GM21423 (cell line): Measurements from ENCODE around the gene PDE3B.
"Not testable (repeated sequence)": the region's sequence is repeated elsewhere in the genome, so short reads cannot be mapped to it uniquely, and the experiment has no call there.

Experiments
- ATAC-seq: cut with Tn5 transposase; IDR thresholded peaks from one replicate; pipeline ENCODE4 v1.9.1; 2021; ENCODE audit warnings: mild to moderate bottlenecking, moderate library complexity; ENCODE audit not compliant: unreplicated experiment

Gene PDE3B

DNA sequence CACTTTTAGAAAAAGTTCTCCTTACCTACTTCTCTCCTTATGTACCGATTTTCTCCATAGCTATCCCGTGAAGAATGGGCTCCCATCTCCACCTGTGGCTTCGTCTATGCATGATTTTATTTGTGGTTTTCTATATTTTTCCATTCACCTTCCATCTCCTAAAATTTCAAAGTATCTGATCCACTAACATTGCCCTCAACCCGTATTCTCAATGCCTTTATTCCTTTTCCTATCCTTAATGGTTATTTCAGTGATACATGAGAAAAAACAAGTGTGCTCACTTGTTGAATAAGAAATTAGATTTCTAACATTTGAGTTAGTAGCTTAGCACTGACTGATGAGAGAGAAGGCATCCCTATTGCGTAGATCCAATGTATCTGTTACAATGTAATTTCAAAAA, 231.6 kb downstream of the PDE3B start:
- no peak for ATAC-seq

DNA sequence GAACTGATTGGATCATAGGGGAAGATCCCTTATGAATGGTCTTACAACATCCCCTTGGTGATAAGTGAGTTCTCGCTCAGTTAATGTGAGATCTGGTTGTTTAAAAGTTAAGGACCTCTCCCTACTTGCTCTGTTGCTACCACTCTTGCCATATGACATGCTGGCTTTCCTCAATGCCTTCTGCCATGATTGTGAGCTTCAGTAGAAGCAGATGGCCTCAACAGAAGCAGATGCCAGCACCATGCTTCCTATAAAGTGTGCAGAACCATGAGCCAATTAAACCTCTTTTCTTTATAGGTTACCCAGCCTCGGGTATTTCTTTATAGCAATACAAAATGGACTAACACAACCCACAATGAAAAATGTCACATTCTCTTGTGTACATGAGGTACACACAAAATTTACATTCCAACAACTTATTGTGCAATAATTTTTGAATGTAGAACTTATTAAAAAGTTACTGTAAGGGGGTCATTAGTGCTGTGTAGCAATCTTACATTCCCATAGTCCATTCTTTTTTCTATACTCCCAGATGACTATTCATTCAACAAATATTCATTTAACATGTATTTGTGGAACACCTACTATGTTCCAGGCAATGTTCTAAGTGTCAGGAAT, 238.1 kb downstream of the PDE3B start:
- no peak for ATAC-seq

DNA sequence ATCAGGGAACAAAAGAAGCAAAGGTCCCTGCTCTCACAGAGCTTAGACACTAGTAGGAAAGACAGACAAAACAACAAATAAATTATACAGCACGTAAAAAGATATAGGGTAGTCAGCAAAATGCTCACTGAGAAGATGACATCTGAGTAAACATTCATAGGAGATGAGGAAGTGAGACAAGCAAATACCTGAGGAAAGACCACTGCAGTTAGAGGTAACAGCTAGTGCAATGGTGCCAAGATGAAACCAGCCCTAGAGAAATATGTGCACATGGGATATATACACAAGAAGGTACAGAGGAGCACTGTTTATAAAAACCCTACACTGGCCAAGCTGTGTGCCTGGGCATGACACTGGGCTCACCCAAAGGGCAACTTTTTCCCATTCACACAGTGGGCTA, 238.6 kb downstream of the PDE3B start:
- ATAC-seq: no peak

DNA sequence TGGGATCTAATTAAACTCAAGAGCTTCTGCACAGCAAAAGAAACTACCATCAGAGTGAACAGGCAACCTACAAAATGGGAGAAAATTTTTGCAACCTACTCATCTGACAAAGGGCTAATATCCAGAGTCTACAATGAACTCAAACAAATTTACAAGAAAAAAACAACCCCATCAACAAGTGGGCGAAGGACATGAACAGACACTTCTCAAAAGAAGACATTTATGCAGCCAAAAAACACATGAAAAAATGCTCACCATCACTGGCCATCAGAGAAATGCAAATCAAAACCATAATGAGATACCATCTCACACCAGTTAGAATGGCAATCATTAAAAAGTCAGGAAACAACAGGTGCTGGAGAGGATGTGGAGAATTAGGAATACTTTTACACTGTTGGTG, 240.1 kb downstream of the PDE3B start:
- ATAC-seq: not testable (repeated sequence)

DNA sequence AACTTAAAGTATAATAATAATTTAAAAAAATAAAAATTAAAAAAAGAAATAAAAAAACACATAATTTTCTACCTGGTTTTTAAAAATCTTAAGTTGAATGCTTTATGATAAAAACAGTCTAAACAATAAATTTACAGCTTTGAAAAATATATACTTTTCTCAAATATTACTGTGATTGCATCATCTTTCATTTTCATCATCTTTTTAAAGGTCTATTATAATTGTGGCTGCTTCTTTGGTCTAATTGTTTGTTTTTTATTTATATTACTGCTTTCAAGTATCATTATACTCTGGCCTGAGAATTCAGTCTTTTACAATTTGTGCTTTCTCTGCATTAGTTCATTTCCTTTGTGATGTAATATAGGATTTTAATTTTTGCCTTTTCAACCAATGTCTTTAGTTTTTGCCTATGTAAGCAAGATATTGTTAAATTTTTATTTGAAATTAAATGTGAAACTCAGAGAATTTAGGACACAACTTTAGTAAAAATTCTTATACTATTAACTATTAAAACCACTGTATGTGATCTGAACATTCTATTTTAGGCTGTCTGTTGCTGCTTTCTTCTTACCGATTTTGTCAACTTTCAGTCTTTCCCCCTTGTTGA, 241.2 kb downstream of the PDE3B start:
- no peak for ATAC-seq

DNA sequence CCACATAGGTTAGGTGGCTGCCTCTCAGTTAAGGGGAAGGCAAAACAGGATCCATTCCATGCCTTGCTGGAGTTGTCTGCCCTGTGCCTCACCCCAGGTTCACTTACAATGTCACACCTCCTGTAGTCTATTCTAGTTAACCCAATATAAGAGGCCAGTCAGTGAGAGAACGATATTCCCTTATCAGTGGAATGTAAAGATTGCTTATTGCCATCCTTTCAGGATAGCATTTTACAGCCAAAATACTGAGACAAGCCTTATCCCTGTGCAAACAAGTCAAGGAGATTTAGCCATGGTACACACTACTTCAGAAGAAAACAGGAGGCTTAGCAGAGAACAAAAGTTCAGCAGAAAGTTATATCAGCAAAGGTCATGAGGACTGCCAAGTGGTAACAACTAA, 242.9 kb downstream of the PDE3B start:
- no peak for ATAC-seq

DNA sequence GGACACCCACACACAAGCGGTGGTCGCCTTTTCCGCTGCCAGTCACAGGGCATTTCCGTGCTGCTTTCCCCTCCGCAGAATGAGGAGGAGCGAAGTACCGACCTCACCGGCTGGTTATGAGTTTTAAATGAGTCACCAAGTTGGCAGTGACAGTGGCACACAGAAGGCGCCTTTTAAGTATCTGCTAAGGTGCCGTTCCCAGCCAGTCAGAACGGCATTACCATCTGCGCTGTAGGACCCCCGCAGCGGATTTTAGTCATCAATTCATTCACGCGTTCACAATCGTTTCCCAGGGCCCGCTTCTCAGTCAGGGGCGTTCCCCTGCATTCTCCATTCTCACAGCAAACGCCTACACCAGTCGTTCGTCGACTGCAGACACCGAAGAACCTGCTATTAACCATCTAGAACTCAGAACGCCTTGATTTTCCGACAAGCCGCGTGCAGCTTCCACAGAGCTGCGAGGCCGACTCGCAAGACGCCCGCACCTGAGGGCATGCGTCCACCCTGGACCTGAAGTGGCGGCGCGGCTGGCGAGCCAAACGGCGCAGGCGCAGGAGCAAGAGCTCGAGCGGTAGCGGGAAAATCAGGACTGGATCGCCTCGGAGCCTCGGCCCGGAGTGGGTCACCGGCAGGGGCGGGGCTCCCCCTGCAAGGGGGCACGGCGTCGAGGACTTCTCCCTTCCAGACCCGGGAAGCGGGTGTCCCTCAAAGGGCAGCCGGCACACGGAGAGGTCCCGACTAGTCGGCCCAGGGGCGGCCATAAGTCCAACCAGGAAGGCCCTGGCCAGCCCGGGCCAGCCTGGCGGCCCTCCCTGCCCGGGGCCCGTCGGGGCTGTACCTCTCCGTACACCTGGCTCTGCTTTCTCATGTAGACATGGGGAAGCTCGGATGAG, 247.8 kb downstream of the PDE3B start:
- ATAC-seq: peak; percentile 41

DNA sequence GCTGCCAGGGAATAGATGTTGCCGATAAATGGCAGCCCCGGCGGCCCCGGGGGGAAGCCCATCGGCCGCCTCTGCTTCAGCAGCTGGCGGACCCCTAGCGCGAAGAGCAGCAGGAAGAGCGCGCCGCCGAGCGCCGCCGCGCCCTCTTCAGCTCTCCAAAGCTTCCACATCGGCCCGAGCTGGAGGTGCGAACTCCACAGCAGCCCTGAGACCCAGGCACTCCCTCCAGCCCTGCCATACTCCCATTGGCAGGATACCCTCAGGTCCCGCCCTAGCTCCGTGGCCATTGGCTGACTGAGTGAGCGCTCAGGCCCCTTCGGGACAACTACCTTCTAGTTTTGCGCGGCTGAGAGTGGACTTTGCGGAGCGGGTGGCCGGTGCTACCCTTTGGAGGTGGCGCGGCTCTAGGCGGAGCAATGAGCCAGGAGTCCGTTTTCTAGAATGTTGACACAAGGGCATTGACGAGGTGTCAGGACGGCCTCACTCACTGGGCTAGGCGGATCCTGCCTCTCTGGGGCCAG, 248.5 kb downstream of the PDE3B start, which contains the start of gene CYP2R1:
CYP2R1 (minus strand) TSS at position 196 of the 521 bp plus-strand sequence; CDS start at position 170, 26 bp downstream.
- ATAC-seq: peak; percentile 93

DNA sequence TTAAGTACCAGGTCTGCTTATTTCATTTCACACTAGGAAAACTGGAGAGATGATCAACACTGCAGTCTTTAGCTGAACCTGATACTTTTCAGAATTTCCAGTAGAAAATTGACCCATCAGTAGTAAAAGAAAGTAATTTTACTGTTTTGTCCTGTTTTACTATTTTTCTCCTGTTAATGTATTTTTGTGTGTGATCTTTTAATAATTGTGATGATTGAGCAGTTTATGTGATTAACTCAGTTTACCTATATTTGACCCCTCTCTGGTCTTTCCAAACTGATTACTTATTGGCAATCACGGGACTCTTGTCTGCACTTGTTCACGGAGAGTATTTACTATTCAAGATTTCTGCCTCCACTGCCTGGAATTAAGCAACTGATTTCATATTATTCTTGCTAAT, 249.0 kb downstream of the PDE3B start:
- ATAC-seq: no peak

DNA sequence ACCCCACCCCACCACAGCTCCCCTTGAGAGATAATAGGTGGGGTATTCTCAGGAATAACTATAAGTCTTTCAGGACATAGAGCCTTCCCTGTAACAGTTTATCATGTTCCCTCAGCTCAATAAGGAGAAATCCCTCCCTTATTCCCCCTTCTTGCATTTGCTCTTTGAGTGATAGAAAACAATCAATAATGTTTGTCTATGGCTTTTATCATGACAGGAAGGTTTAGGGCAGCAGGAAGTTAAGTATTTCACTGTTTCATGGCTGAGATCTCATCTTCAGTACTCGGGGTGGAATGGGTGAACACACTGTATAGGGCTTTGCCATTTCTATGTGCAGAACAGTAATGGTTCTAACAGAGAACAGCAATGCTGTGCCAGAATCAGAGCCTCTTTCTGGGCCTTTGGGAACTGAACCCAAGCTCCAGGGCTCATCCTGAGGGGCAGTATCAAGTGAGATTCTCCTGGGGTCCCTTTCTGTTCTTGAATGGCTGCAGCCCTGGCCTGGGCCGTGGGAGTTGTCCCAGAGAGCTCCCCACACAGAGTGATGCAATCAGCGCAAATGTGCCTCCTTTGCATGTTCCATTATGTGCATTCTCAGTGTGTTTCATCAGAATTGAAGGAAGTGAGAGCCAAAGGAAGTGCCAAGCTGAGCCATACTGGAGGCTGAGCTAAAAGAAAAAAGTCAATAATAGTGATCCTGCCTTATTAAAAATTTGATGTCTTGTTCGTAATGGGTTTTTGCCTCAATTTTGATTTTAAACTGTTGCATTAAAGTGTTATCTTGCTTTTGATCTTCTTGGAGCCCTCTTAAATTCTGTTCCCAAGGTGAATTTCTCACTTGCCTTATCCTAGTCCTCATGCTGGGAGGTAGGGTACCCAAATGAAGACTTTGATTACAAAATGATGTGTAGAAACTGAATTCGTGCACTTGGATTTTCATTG, 251.3 kb downstream of the PDE3B start:
- ATAC-seq: no peak

DNA sequence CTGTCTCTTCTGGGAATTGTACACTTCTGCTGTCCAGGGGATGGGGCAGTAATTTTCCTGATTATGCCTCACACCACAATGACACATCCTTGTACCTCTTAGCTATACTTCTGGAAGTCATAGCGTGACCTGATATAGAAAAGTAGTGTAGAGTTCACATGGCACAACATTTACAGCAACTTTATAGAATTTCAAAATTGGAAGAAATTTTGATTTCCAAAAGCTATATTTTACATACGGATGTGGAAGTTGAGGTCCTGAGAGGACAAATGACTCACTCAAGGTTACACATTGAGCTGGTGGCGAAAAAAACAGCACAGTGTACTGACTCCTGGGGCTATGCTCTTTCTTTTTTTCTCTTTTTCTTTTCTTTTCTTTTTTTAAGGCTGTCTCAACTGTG, 254.8 kb downstream of the PDE3B start:
- ATAC-seq: no peak

DNA sequence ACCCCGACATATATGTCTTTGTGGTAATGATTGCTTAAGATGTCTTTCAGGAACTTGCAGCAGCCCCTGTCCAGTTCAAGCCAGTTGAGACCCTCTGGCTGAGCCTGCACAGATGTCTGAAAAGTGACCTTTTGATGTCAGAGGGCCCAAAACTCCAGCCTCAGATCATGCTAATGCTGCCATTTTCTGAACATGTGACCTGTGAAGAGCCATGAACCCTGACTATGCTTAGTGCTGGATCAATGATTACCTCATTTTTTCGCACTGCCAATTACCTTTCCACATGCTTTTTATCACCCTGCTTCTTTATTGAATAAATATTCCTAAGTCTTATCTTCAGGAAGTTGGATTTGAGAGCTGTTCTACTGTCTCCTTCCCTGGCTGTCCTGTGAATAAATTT, 255.3 kb downstream of the PDE3B start:
- ATAC-seq: no peak

DNA sequence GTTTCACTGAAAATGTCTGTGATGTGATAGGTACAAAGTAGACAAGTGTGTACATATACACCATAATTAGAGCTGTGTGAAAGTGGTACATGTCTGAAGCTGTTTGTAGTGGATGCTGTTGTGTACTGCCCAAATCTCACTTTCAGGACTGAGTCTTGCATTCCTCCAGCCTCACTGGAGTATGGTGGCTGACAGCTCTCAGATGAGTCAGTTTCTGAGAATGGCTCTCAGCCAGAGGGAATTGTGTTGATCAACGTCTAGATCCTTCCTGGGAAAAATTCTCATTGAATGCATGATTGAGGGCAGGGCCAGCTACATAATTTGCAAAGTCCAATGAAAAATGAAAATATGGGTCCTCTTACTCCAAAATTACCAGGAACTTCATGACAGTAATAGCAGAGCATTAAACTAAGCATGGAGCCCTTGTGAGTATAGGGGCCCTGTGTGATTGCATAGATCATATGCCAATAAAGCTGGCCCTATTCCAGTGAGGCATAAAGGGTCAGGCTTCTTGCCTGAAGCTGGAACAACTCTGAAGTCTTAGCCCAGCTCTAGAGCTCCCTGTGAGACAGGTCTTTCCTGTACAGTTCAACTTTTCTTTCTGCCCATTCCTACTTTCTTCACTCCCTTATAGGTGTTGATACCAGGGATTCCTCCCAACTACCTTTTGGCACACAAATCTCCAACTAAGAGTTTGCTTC, 259.2 kb downstream of the PDE3B start:
- no peak for ATAC-seq

DNA sequence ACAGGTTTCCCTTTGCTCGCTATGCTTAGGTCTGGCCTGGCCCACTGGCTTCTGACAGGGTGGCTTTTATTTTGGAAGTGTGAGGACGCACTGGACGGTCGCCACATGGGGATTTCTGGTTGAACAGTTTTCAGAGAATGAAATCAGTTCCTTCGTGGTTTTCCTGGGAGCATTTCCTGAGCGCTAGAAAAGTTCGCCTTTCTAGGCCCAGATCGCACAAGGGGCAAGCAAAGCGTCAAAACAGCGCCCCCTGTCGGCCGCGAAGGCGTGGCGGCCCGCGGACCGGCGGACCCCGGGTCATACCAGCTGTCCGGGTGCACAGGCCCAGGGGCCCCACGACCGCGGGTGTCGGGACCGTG, 261.1 kb downstream of the PDE3B start:
- peak; percentile 47 for ATAC-seq

DNA sequence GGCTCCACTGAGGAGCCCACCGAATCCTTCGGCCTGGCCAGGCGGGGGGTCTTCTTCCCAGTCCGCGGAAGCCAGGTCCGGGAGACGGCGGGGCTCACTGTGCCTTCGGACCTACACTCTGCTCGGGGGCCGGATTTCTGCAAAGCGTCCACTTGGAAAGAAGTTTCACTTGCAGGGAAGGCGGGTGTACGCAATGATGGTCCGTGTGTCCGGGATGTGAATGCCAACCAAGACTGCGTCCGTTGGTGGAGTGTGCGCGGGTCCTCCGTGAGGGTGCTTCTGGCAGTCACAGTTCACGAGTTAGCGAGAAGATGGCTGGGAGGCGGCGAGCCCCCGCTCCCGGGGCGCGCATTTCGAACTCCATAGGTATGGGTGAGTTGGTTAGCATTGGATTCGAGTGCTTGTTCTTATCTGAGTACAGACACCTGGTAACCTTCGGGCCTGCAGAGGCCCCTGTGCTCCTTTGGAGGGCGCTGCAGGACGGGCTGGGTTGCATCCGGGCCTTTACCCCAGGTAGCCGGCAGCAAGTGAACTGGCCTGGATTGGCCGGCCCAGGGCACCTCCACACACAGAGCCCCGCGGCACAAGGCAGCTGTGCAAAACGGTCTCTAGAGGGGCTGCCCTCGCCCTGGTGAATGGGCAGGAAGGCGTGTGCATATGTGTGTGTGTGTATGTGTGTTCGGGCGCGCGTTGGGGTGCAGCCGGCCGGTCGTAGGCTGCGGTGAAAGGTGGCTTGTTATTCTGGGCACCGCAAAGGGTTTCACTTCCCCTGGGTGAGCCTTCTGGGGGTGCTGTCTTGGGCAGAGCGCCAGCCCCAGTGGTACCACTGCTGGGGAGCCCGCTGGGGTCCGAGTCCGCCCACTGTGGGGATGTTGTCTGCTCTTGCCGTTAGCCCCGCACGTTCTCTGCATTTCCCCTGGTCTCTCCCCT, 261.8 kb downstream of the PDE3B start:
- peak; percentile 57 for ATAC-seq

DNA sequence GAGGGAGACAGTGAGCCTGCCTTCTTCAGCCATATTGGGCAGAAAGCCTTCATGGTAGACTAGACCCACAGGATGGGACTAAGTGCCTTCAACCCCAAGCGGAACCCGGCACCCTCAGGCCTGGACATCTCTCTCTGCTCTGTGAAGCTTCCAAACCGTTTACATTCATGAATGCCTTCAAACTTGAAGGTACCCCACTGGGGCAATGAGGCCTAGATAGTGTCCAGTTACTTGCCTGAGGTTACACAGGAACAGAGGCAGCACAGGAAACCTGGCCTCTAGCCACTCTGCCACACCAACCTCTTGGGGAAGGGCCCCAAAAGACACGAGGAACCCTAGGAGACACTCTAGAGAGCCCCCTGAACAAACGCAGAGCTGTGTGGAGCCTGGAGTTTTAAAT, 263.0 kb downstream of the PDE3B start:
- ATAC-seq: no peak

DNA sequence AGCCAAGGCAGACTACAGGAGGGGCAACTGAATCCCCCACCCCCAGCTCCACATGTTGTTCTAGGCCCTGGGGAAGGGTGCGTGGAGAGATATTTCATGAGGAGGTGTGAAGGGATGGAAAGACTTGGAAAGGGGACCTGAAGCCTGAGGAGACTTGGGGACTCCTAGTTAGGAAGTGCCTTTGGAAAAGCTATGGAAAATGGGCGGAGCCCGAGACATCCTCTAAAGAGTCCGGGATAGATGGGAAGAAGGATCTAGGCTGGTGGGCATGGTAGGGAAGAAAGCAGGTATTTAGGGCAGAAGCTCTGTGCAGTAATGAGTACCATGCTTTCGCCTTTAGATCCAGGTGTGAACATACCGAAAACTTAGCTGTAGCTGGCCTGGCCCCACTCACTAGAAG, 263.4 kb downstream of the PDE3B start:
- no peak for ATAC-seq

DNA sequence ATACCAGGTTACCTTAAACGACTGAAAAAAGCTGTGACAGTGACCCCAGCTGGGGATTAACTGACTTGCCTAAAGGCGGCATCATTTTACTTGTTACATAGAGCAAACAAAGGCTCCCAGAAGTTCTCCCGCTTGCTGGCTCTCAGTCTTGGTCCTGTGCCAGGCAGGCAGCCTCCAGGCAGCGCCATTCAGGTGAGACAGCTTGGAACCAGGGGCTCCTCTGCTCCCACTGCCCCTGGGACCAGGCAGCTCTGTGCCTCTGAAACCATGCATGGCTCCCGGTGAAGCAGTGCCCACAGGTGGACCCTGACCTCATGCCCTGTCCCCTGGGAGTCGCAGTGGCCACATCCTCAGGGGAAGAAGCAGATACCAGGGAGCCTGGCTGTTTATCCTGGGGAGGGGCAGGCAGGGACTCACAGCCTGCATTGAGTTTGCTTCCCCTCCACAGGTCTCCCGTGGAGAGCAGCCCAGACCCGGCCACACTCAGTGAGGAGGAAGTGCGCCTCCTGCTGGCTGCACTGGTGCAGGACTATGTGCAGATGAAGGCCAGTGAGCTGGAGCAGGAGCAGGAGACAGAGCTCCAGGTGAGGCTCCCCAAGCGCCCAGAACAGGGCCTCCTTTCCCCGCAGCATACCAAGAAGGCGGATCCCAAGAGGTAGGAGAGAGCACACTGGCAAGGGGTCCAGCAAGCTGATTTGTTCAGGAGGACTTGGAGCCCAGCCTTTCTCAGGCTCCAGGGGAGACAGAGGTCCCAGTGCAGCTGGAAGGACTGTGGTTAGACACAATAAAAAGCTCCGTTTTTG, 264.0 kb downstream of the PDE3B start:
- peak; percentile 42 for ATAC-seq
